ENCODE results near the gene PHLPP1. TPM values are rescaled to one million over a fixed set of nuclear protein-coding genes. Genes with fewer than 3 reads are reported as not detected.

Gene PHLPP1
- total and polyA plus RNA-seq, 3 experiments from 2014 or later = 0.93 to 14.8 (median 13.5) TPM

GRCh38 chr18:62812876-62813275 is 97.5 kb downstream of the PHLPP1 start:
- CTCF ChIA-PET = no interaction called here

GRCh38 chr18:62814132-62814759 is 98.9 kb downstream of the PHLPP1 start:
- CTCF ChIA-PET = no interaction called here
- Histone ChIP-seq H3K9me3 (ENCODE audit: low read length) (no peaks in the 10 kb centered on the region), H3K27ac (ENCODE audit: low read depth, low read length) (no peak overlapping the region), H3K4me3 (ENCODE audit: low read length) (no peak overlapping the region), H3K36me3 (ENCODE audit: insufficient read depth, low read length) (no peaks in the 10 kb centered on the region), H3K4me1 (ENCODE audit: insufficient read depth, low read length) (no peaks in the 10 kb centered on the region), H3K27me3 (ENCODE audit: insufficient read depth, low read length, poor library complexity, severe bottlenecking) (no peaks in the 10 kb centered on the region)
- DNase-seq = no peak
- no peak overlapping the region for H3K27ac Mint-ChIP-seq
- no peak overlapping the region for H3K4me3 Mint-ChIP-seq
- no peaks in the 10 kb centered on the region for H3K9me3 Mint-ChIP-seq
- POLR2A ChIA-PET = no interaction called here
- H3K27me3 Mint-ChIP-seq = no peaks in the 10 kb centered on the region
- peaks cover 3 to 20% (median 7%) of the 10 kb centered on the region in 3 donors for H3K4me1 Mint-ChIP-seq
- peaks cover 0 to 2% (median 0%) of the 10 kb centered on the region in 3 donors for H3K36me3 Mint-ChIP-seq

More at GRCh38 chr18:62812876-62813275, 97.5 kb downstream of the PHLPP1 start:
- Mint-ChIP-seq H3K36me3 (peaks cover 0 to 6% (median 0%) of the 10 kb centered on the region in 3 donors), H3K9me3 (no peaks in the 10 kb centered on the region), H3K27ac (peak overlapping the region in 1 of 8 donors; percentile 32), H3K4me1 (peaks cover 3 to 20% (median 7%) of the 10 kb centered on the region in 3 donors), H3K27me3 (no peaks in the 10 kb centered on the region), H3K4me3 (no peak overlapping the region)
- no peak overlapping the region for H3K27ac ChIP-seq (ENCODE audit: low read depth, low read length)
- H3K4me1 ChIP-seq (ENCODE audit: insufficient read depth, low read length) = no peaks in the 10 kb centered on the region
- H3K27me3 ChIP-seq (ENCODE audit: insufficient read depth, low read length, poor library complexity, severe bottlenecking) = no peaks in the 10 kb centered on the region
- no peaks in the 10 kb centered on the region for H3K36me3 ChIP-seq (ENCODE audit: insufficient read depth, low read length)
- no peak for DNase-seq
- H3K4me3 ChIP-seq (ENCODE audit: low read length) = no peak overlapping the region
- no peaks in the 10 kb centered on the region for H3K9me3 ChIP-seq (ENCODE audit: low read length)
- POLR2A ChIA-PET = no interaction called here

GRCh38 chr18:62825382-62825781 is 110.0 kb downstream of the PHLPP1 start:
- POLR2A ChIA-PET = no interaction called here

GRCh38 chr18:62827397-62827796 is 112.1 kb downstream of the PHLPP1 start:
- Mint-ChIP-seq H3K27ac (no peak overlapping the region), H3K36me3 (peaks cover 3 to 9% (median 6%) of the 10 kb centered on the region in 3 donors), H3K27me3 (no peaks in the 10 kb centered on the region), H3K9me3 (no peaks in the 10 kb centered on the region), H3K4me1 (peaks cover 0 to 8% (median 0%) of the 10 kb centered on the region in 3 donors), H3K4me3 (no peak overlapping the region)
- Histone ChIP-seq H3K4me1 (ENCODE audit: insufficient read depth, low read length) (no peaks in the 10 kb centered on the region), H3K36me3 (ENCODE audit: insufficient read depth, low read length) (no peaks in the 10 kb centered on the region), H3K27me3 (ENCODE audit: insufficient read depth, low read length, poor library complexity, severe bottlenecking) (no peaks in the 10 kb centered on the region), H3K4me3 (ENCODE audit: low read length) (no peak overlapping the region), H3K9me3 (ENCODE audit: low read length) (no peaks in the 10 kb centered on the region), H3K27ac (ENCODE audit: low read depth, low read length) (no peak overlapping the region)
- CTCF ChIA-PET = no interaction called here
- no peak for DNase-seq
- POLR2A ChIA-PET = no interaction called here

More at GRCh38 chr18:62825382-62825781, 110.0 kb downstream of the PHLPP1 start:
- Mint-ChIP-seq H3K27me3 (no peaks in the 10 kb centered on the region), H3K36me3 (peaks cover 3% of the 10 kb centered on the region in 3 donors), H3K4me1 (no peaks in the 10 kb centered on the region), H3K4me3 (no peak overlapping the region), H3K9me3 (no peaks in the 10 kb centered on the region), H3K27ac (no peak overlapping the region)
- DNase-seq = no peak
- no peaks in the 10 kb centered on the region for H3K27me3 ChIP-seq (ENCODE audit: insufficient read depth, low read length, poor library complexity, severe bottlenecking)
- no peak overlapping the region for H3K4me3 ChIP-seq (ENCODE audit: low read length)
- H3K4me1 ChIP-seq (ENCODE audit: insufficient read depth, low read length) = no peaks in the 10 kb centered on the region
- CTCF ChIA-PET = no interaction called here
- no peaks in the 10 kb centered on the region for H3K9me3 ChIP-seq (ENCODE audit: low read length)
- no peaks in the 10 kb centered on the region for H3K36me3 ChIP-seq (ENCODE audit: insufficient read depth, low read length)
- no peak overlapping the region for H3K27ac ChIP-seq (ENCODE audit: low read depth, low read length)

- Histone ChIP-seq H3K27me3 (ENCODE audit: insufficient read depth, low read length, poor library complexity, severe bottlenecking) (no peaks in the 10 kb centered on the region), H3K27ac (ENCODE audit: low read depth, low read length) (no peak overlapping the region), H3K36me3 (ENCODE audit: insufficient read depth, low read length) (no peaks in the 10 kb centered on the region), H3K9me3 (ENCODE audit: low read length) (no peaks in the 10 kb centered on the region), H3K4me1 (ENCODE audit: insufficient read depth, low read length) (no peaks in the 10 kb centered on the region), H3K4me3 (ENCODE audit: low read length) (no peak overlapping the region)
- peak overlapping the region in 1 of 8 donors; percentile 20 for H3K27ac Mint-ChIP-seq
- ChIA-PET POLR2A (no interaction called here), CTCF (no interaction called here)
- DNase-seq = no peak
- H3K36me3 Mint-ChIP-seq = peaks cover 3 to 9% (median 6%) of the 10 kb centered on the region in 3 donors
- no peak overlapping the region for H3K4me3 Mint-ChIP-seq
- peaks cover 0 to 8% (median 0%) of the 10 kb centered on the region in 3 donors for H3K4me1 Mint-ChIP-seq
- H3K9me3 Mint-ChIP-seq = no peaks in the 10 kb centered on the region
- no peaks in the 10 kb centered on the region for H3K27me3 Mint-ChIP-seq
Measured at GRCh38 chr18:62828091-62828640, 112.8 kb downstream of the PHLPP1 start.

- Mint-ChIP-seq H3K4me3 (no peak overlapping the region), H3K4me1 (peaks cover 0 to 13% (median 0%) of the 10 kb centered on the region in 3 donors), H3K27ac (no peak overlapping the region), H3K36me3 (peaks cover 3 to 9% (median 6%) of the 10 kb centered on the region in 3 donors), H3K27me3 (no peaks in the 10 kb centered on the region), H3K9me3 (no peaks in the 10 kb centered on the region)
- Histone ChIP-seq H3K27ac (ENCODE audit: low read depth, low read length) (no peak overlapping the region), H3K27me3 (ENCODE audit: insufficient read depth, low read length, poor library complexity, severe bottlenecking) (no peaks in the 10 kb centered on the region), H3K9me3 (ENCODE audit: low read length) (no peaks in the 10 kb centered on the region), H3K4me3 (ENCODE audit: low read length) (no peak overlapping the region), H3K4me1 (ENCODE audit: insufficient read depth, low read length) (no peaks in the 10 kb centered on the region), H3K36me3 (ENCODE audit: insufficient read depth, low read length) (no peaks in the 10 kb centered on the region)
- ChIA-PET CTCF (no interaction called here), POLR2A (no interaction called here)
- no peak for DNase-seq
Measured at GRCh38 chr18:62828852-62829251, 113.5 kb downstream of the PHLPP1 start.

- H3K4me1 ChIP-seq (ENCODE audit: insufficient read depth, low read length) = no peaks in the 10 kb centered on the region
- no peaks in the 10 kb centered on the region for H3K36me3 ChIP-seq (ENCODE audit: insufficient read depth, low read length)
- no peaks in the 10 kb centered on the region for H3K9me3 ChIP-seq (ENCODE audit: low read length)
- Mint-ChIP-seq H3K36me3 (peaks cover 3 to 9% (median 6%) of the 10 kb centered on the region in 3 donors), H3K27ac (no peak overlapping the region), H3K27me3 (no peaks in the 10 kb centered on the region), H3K4me1 (peaks cover 0 to 13% (median 0%) of the 10 kb centered on the region in 3 donors), H3K4me3 (no peak overlapping the region), H3K9me3 (no peaks in the 10 kb centered on the region)
- no peak for DNase-seq
- H3K27ac ChIP-seq (ENCODE audit: low read depth, low read length) = no peak overlapping the region
- ChIA-PET CTCF (no interaction called here), POLR2A (no interaction called here)
- H3K27me3 ChIP-seq (ENCODE audit: insufficient read depth, low read length, poor library complexity, severe bottlenecking) = no peaks in the 10 kb centered on the region
- H3K4me3 ChIP-seq (ENCODE audit: low read length) = no peak overlapping the region
Measured at GRCh38 chr18:62829936-62830335, 114.6 kb downstream of the PHLPP1 start.

- Mint-ChIP-seq H3K36me3 (peaks cover 3 to 9% (median 6%) of the 10 kb centered on the region in 3 donors), H3K27ac (peak overlapping the region in 1 of 8 donors; percentile 1), H3K4me3 (no peak overlapping the region), H3K9me3 (no peaks in the 10 kb centered on the region), H3K27me3 (no peaks in the 10 kb centered on the region), H3K4me1 (peaks cover 0 to 13% (median 0%) of the 10 kb centered on the region in 3 donors)
- Histone ChIP-seq H3K4me3 (ENCODE audit: low read length) (no peak overlapping the region), H3K27ac (ENCODE audit: low read depth, low read length) (no peak overlapping the region), H3K9me3 (ENCODE audit: low read length) (no peaks in the 10 kb centered on the region), H3K27me3 (ENCODE audit: insufficient read depth, low read length, poor library complexity, severe bottlenecking) (no peaks in the 10 kb centered on the region), H3K36me3 (ENCODE audit: insufficient read depth, low read length) (no peaks in the 10 kb centered on the region), H3K4me1 (ENCODE audit: insufficient read depth, low read length) (no peaks in the 10 kb centered on the region)
- no peak for DNase-seq
- CTCF ChIA-PET = interaction anchor here (1.2 kb wide), 1 partner anchor 117 kb away, joined by 3 read pairs; the partner anchor contains the start of gene PHLPP1
- POLR2A ChIA-PET = no interaction called here
Measured at GRCh38 chr18:62832282-62832681, 116.9 kb downstream of the PHLPP1 start.
